ENCODE results near the gene SYT17.

The SYT17 gene

DNA sequence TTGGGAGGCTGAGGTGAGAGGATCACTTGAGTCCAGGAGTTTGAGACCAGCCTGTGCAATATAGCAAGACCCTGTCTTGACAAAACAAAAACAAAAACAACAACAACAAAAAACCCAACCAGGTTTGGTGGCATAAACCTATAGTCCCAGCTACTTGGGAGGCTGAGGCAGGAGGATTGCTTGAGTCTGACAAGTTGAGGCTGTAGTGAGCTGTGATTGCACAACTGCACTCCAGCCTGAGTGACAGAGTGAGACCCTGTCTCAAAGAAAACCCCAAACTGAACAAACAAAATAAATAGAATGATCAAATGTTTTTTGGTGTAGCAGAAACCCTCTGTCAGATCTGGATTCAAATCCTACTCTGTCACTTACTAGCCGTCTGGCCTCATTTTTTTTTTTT, 16.0 kb upstream of the SYT17 start:
- TF ChIP-seq CTCF (IDR thresholded peaks at IDR 0.05; ENCODE audit: borderline replicate concordance, extremely low read depth, low read length, poor library complexity, severe bottlenecking): no peak
- no peak for TF ChIP-seq EZH2 (IDR thresholded peaks at IDR 0.05; ENCODE audit: borderline replicate concordance, low read depth, low read length, severe bottlenecking)
- no peaks in the 10 kb centered on the region for H3K79me2 ChIP-seq (ENCODE audit: insufficient read depth, low read length)
- no peaks in the 10 kb centered on the region for H3K9me3 ChIP-seq (ENCODE audit: insufficient read depth, low read length, severe bottlenecking)

GRCh38 chr16:19153876-19154275, 14.2 kb upstream of the SYT17 start:
- H3K4me1 ChIP-seq (ENCODE audit: insufficient read depth, low read length): no peaks in the 10 kb centered on the region
- no peak overlapping the region for H3K4me2 ChIP-seq (ENCODE audit: insufficient read depth, low read length)
- no peaks in the 10 kb centered on the region for H4K20me1 ChIP-seq (ENCODE audit: insufficient read depth, low read length)
- no peak overlapping the region for H3K4me3 ChIP-seq (ENCODE audit: low read depth in 1 of 2, low read length in 2 of 2)
- ATAC-seq (ENCODE audit: insufficient read depth, low read depth) (no peak), DNase-seq (no peak)
- no peak overlapping the region for H3K27ac ChIP-seq (ENCODE audit: low read length)
- no peaks in the 10 kb centered on the region for H3K36me3 ChIP-seq (ENCODE audit: insufficient read depth, low read length)
- TF ChIP-seq EZH2 (IDR thresholded peaks at IDR 0.05; ENCODE audit: borderline replicate concordance, low read depth, low read length, severe bottlenecking) (no peak), CTCF (IDR thresholded peaks at IDR 0.05; ENCODE audit: borderline replicate concordance, extremely low read depth, low read length, poor library complexity, severe bottlenecking) (no peak)
- no peaks in the 10 kb centered on the region for H3K27me3 ChIP-seq (ENCODE audit: insufficient read depth, low read length, poor library complexity)
- no peaks in the 10 kb centered on the region for H3K79me2 ChIP-seq (ENCODE audit: insufficient read depth, low read length)
- no peaks in the 10 kb centered on the region for H3K9me3 ChIP-seq (ENCODE audit: insufficient read depth, low read length, severe bottlenecking)
- H3K9ac ChIP-seq (ENCODE audit: low read depth, low read length): no peak overlapping the region
- H2AFZ ChIP-seq (ENCODE audit: low read depth, low read length): no peak overlapping the region

More for the DNA sequence above, 16.0 kb upstream of the SYT17 start:
- H3K27ac ChIP-seq (ENCODE audit: low read length): no peak overlapping the region
- DNase-seq: no peak
- H3K27me3 ChIP-seq (ENCODE audit: insufficient read depth, low read length, poor library complexity): no peaks in the 10 kb centered on the region
- H3K9ac ChIP-seq (ENCODE audit: low read depth, low read length): no peak overlapping the region
- H3K36me3 ChIP-seq (ENCODE audit: insufficient read depth, low read length): no peaks in the 10 kb centered on the region
- H3K4me3 ChIP-seq (ENCODE audit: low read depth in 1 of 2, low read length in 2 of 2): no peak overlapping the region
- H4K20me1 ChIP-seq (ENCODE audit: insufficient read depth, low read length): no peaks in the 10 kb centered on the region
- no peak for ATAC-seq (ENCODE audit: insufficient read depth, low read depth)
- H3K4me2 ChIP-seq (ENCODE audit: insufficient read depth, low read length): no peak overlapping the region
- no peak overlapping the region for H2AFZ ChIP-seq (ENCODE audit: low read depth, low read length)
- H3K4me1 ChIP-seq (ENCODE audit: insufficient read depth, low read length): no peaks in the 10 kb centered on the region

DNA sequence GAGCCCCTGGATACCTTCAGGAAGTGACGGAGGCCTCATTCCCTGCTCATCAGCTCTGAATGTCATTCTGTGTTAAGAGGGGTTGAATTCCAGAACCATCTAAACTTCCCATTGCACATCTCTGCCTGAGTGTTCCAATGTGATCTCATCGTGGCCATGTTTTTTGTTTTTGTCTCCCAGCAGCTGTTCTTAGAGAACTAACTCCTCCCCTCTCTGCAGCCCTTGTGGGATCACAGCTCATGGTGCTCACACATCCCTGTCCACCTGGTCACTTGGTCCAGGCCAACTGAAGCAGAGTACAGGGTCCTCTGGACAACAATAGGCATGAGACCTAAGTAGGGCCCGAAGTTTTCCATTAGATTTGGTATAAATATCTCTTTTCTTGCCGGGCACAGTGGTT, 6.0 kb upstream of the SYT17 start:
- Histone ChIP-seq H3K27ac (ENCODE audit: low read length) (no peak overlapping the region), H3K36me3 (ENCODE audit: insufficient read depth, low read length) (no peaks in the 10 kb centered on the region), H3K4me3 (ENCODE audit: low read depth in 1 of 2, low read length in 2 of 2) (no peak overlapping the region), H3K4me1 (ENCODE audit: insufficient read depth, low read length) (no peaks in the 10 kb centered on the region), H3K9ac (ENCODE audit: low read depth, low read length) (no peak overlapping the region), H2AFZ (ENCODE audit: low read depth, low read length) (no peak overlapping the region), H3K4me2 (ENCODE audit: insufficient read depth, low read length) (no peak overlapping the region), H3K79me2 (ENCODE audit: insufficient read depth, low read length) (no peaks in the 10 kb centered on the region), H3K27me3 (ENCODE audit: insufficient read depth, low read length, poor library complexity) (no peaks in the 10 kb centered on the region), H4K20me1 (ENCODE audit: insufficient read depth, low read length) (no peaks in the 10 kb centered on the region), H3K9me3 (ENCODE audit: insufficient read depth, low read length, severe bottlenecking) (peaks cover 2% of the 10 kb centered on the region)
- no peak for ATAC-seq (ENCODE audit: insufficient read depth, low read depth)
- TF ChIP-seq EZH2 (IDR thresholded peaks at IDR 0.05; ENCODE audit: borderline replicate concordance, low read depth, low read length, severe bottlenecking): no peak
- TF ChIP-seq CTCF (IDR thresholded peaks at IDR 0.05; ENCODE audit: borderline replicate concordance, extremely low read depth, low read length, poor library complexity, severe bottlenecking): no peak
- no peak for DNase-seq

DNA sequence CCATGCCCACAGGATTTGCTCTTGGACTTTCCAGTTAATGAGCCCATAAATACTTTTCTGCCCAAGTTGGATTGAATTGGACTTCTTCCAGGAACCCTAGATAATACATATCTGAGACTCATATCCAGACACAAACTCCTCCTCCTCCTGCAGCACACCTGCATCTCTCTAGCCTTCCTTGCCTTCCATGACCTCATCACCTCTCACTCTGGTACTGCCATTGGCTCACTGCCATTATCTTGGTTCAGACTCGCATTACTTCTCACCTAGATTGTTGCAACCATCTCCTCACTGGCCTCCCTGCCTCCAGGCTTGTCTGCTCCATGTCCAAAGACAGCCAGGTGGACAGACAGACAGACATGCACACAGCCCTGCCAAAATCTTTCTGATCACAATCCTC, 4.8 kb upstream of the SYT17 start:
- Histone ChIP-seq H3K4me2 (ENCODE audit: insufficient read depth, low read length) (no peak overlapping the region), H2AFZ (ENCODE audit: low read depth, low read length) (no peak overlapping the region), H3K9ac (ENCODE audit: low read depth, low read length) (no peak overlapping the region), H3K36me3 (ENCODE audit: insufficient read depth, low read length) (no peaks in the 10 kb centered on the region), H3K4me1 (ENCODE audit: insufficient read depth, low read length) (no peaks in the 10 kb centered on the region), H3K27ac (ENCODE audit: low read length) (no peak overlapping the region), H3K27me3 (ENCODE audit: insufficient read depth, low read length, poor library complexity) (no peaks in the 10 kb centered on the region), H4K20me1 (ENCODE audit: insufficient read depth, low read length) (no peaks in the 10 kb centered on the region), H3K9me3 (ENCODE audit: insufficient read depth, low read length, severe bottlenecking) (peaks cover 2% of the 10 kb centered on the region), H3K4me3 (ENCODE audit: low read depth in 1 of 2, low read length in 2 of 2) (no peak overlapping the region), H3K79me2 (ENCODE audit: insufficient read depth, low read length) (no peaks in the 10 kb centered on the region)
- TF ChIP-seq EZH2 (IDR thresholded peaks at IDR 0.05; ENCODE audit: borderline replicate concordance, low read depth, low read length, severe bottlenecking) (no peak), CTCF (IDR thresholded peaks at IDR 0.05; ENCODE audit: borderline replicate concordance, extremely low read depth, low read length, poor library complexity, severe bottlenecking) (no peak)
- DNase-seq: no peak
- ATAC-seq (ENCODE audit: insufficient read depth, low read depth): no peak

Measured in DND-41 (cell line).